K562 (cell line): Measurements from ENCODE around the gene LY6G6D. TPM values are rescaled to one million over a fixed set of nuclear protein-coding genes. Genes with fewer than 3 reads are reported as not detected.

ENCODE experiments used
- AFF4 ChIP-seq: sonication (generic); formaldehyde crosslinking; IDR thresholded peaks from 2 replicates; pipeline ENCODE4 v1.8.0; 2023; ENCODE audit warnings: mild to moderate bottlenecking, missing genetic modification reagents
- CC2D1A ChIP-seq: fragments of 450-650 bp; IDR thresholded peaks from 2 replicates; pipeline ENCODE4 v1.6.1; 2017; ENCODE audit warnings: mild to moderate bottlenecking
- HOXB6 ChIP-seq: fragments of 250-450 bp; sonication (Bioruptor Pico); IDR thresholded peaks from 2 replicates; pipeline ENCODE4 v1.5.1; 2022; ENCODE audit warnings: mild to moderate bottlenecking, borderline replicate concordance
- KAT8 ChIP-seq: fragments of 450-650 bp; IDR thresholded peaks from 2 replicates; pipeline ENCODE4 v1.6.1; 2016; ENCODE audit warnings: low read depth, mild to moderate bottlenecking
- LEF1 ChIP-seq: fragments of 450-650 bp; IDR thresholded peaks from 2 replicates; pipeline ENCODE4 v1.6.1; 2016; ENCODE audit warnings: mild to moderate bottlenecking
- REST ChIP-seq, 2 experiments: fragments of 450-650 bp; formaldehyde crosslinking in 1 of 2; IDR thresholded peaks; 2 replicates each; pipeline versions ENCODE4 v1.4.0 to v1.6.1; 2014 to 2020; ENCODE audit warnings: mild to moderate bottlenecking in 2 of 2, borderline replicate concordance in 1 of 2, low read depth in 1 of 2
- RFX1 ChIP-seq: fragments of 450-650 bp; IDR thresholded peaks from 2 replicates; pipeline ENCODE4 v1.6.1; 2016; ENCODE audit warnings: mild to moderate bottlenecking, moderate library complexity
- SMAD1 ChIP-seq: fragments of 150-350 bp; IDR thresholded peaks from 2 replicates; pipeline ENCODE4 v1.6.1; 2014; ENCODE audit warnings: low read length, low read depth; ENCODE audit not compliant: partially characterized antibody
- SMARCC2 ChIP-seq: fragments of 450-650 bp; IDR thresholded peaks from 2 replicates; pipeline ENCODE4 v1.6.1; 2017; ENCODE audit warnings: antibody characterized with exemption, moderate library complexity, mild to moderate bottlenecking, low read depth
- SRSF7 ChIP-seq: fragments of 200-400 bp; formaldehyde crosslinking; optimal IDR thresholded peaks from 2 replicates; pipeline ENCODE3; 2017; ENCODE audit warnings: mild to moderate bottlenecking, low read depth, low read length
- ZNF140 ChIP-seq: fragments of 250-450 bp; sonication (Bioruptor Pico); IDR thresholded peaks from 2 replicates; pipeline ENCODE4 v1.8.0; 2021; ENCODE audit warnings: moderate library complexity, mild to moderate bottlenecking, inconsistent platforms
- ZNF316 ChIP-seq: fragments of 450-650 bp; IDR thresholded peaks from 2 replicates; pipeline ENCODE4 v1.6.1; 2016
- polyA plus RNA-seq, 8 experiments: library from polyadenylated mRNA; depleted of rRNA in 4 of 8; stranded (reverse) in 5 of 8; unstranded in 3 of 8; fragments of >200 nt; fragmentation: Nextera tagmentation in 2 of 8; fragmentation: Illumina TruSeq in 1 of 8; extraction: Ambion mirVana in 2 of 8; extraction: Trizol in 1 of 8; gene quantifications; 2 replicates each; pipeline versions ENCODE4 v1.2.1 to v1.2.3, GENCODE V29; 2011 to 2014; ENCODE audit warnings: inconsistent platforms in 1 of 8, missing spikeins in 1 of 8
- total RNA-seq, 7 experiments: library from RNA; depleted of rRNA in 6 of 7; stranded (reverse); fragments of >200 nt in 6 of 7; fragmentation: Illumina TruSeq in 2 of 7; extraction: Trizol in 2 of 7; gene quantifications; 2 replicates each; pipeline versions ENCODE4 v1.2.1 to v1.2.3, GENCODE V29; 2011 to 2021; ENCODE audit warnings: low replicate concordance in 1 of 7
- TF ChIP-seq, protein P1 (sequence below): fragments of 250-450 bp; sonication (Bioruptor Pico); IDR thresholded peaks from 2 replicates; pipeline ENCODE4 v1.8.0; 2021; ENCODE audit warnings: moderate library complexity, mild to moderate bottlenecking, inconsistent platforms
- TF ChIP-seq, protein P2 (sequence below): sonication (generic); formaldehyde crosslinking; IDR thresholded peaks from 2 replicates; pipeline ENCODE4 v1.8.0; 2022; ENCODE audit warnings: missing genetic modification reagents, mild to moderate bottlenecking, moderate library complexity, borderline replicate concordance

The LY6G6D gene
- total and polyA plus RNA-seq, 9 of the 15 experiments (the other 6 are each of a cell fraction or from before 2014, with no cell fraction given): 0.30 to 0.38 TPM; not detected in 7

GRCh38 chr6:31739639-31740396 lies 24.7 kb downstream of the LY6G6D start, which contains the start of gene MSH5 (continued):
- no peak for TF ChIP-seq REST (IDR thresholded peaks at IDR 0.05; ENCODE audit: borderline replicate concordance)
- TF ChIP-seq REST (CRISPR knock-in tag; IDR thresholded peaks at IDR 0.05; ENCODE audit: low read depth): peak; percentile 81
- TF ChIP-seq RFX1: no peak
- TF ChIP-seq LEF1: no peak
- TF ChIP-seq KAT8: no peak
- TF ChIP-seq, protein P1, sequence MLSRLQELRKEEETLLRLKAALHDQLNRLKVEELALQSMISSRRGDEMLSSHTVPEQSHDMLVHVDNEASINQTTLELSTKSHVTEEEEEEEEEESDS: no peak
- TF ChIP-seq SRSF7: no peak
- no peak for TF ChIP-seq AFF4
- TF ChIP-seq ZNF140 (CRISPR knock-in tag): no peak
- TF ChIP-seq SMARCC2: no peak
- TF ChIP-seq SMAD1: peak; percentile 85
- TF ChIP-seq, protein P2, sequence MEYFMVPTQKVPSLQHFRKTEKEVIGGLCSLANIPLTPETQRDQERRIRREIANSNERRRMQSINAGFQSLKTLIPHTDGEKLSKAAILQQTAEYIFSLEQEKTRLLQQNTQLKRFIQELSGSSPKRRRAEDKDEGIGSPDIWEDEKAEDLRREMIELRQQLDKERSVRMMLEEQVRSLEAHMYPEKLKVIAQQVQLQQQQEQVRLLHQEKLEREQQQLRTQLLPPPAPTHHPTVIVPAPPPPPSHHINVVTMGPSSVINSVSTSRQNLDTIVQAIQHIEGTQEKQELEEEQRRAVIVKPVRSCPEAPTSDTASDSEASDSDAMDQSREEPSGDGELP (CRISPR knock-in tag): no peak
- peak; percentile 69; the same call in 1 of the 2 replicates for TF ChIP-seq HOXB6 (CRISPR knock-in tag)
- TF ChIP-seq CC2D1A: peak; percentile 61
- no peak for TF ChIP-seq ZNF316
